ENCODE results near the gene SERPINA12. TPM values are rescaled to one million over a fixed set of nuclear protein-coding genes. Genes with fewer than 3 reads are reported as not detected.

Gene SERPINA12
- total RNA-seq, 1 donor from 2014 or later = not detected

DNA sequence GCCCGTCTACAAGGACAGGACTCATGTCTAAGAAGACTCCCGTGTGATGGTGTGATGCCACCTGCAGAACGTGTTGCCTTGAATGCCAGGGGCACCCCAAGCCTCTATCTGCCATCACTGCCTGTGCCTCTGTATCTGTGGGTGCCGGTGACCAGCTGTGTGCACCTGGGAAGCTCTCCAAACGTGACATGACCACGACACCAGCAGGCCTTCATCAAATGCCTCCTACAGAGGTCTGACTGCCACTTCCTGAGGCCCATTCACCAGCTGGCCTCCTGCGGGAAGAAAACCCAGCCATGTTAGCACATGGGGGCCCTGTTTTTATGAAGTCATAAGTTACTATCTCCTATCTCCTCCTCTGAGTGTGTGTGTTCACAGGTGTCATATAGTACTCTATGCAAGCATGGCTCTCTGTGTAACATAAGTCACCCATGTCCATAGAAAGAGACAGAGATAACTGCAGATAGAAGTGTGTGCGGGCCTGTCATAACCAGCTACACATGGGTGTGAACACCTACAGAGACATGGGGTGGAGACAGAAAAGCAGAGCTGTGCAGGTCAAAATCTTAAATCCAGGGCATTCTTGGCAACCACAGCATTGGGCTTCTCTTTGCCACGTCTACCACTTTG, 33.7 kb upstream of the SERPINA12 start:
- no peaks in the 10 kb centered on the region for H3K36me3 Mint-ChIP-seq (ENCODE audit: unreplicated experiment)
- H3K4me1 Mint-ChIP-seq (ENCODE audit: low read depth, unreplicated experiment) = no peaks in the 10 kb centered on the region
- no peak overlapping the region for H3K27ac Mint-ChIP-seq (ENCODE audit: unreplicated experiment)
- no peaks in the 10 kb centered on the region for H3K27me3 Mint-ChIP-seq (ENCODE audit: unreplicated experiment)
- DNase-seq = no peak
- no peak overlapping the region for H3K4me3 Mint-ChIP-seq (ENCODE audit: unreplicated experiment)
- no peaks in the 10 kb centered on the region for H3K9me3 Mint-ChIP-seq (ENCODE audit: unreplicated experiment)
- TF ChIP-seq, protein P1, sequence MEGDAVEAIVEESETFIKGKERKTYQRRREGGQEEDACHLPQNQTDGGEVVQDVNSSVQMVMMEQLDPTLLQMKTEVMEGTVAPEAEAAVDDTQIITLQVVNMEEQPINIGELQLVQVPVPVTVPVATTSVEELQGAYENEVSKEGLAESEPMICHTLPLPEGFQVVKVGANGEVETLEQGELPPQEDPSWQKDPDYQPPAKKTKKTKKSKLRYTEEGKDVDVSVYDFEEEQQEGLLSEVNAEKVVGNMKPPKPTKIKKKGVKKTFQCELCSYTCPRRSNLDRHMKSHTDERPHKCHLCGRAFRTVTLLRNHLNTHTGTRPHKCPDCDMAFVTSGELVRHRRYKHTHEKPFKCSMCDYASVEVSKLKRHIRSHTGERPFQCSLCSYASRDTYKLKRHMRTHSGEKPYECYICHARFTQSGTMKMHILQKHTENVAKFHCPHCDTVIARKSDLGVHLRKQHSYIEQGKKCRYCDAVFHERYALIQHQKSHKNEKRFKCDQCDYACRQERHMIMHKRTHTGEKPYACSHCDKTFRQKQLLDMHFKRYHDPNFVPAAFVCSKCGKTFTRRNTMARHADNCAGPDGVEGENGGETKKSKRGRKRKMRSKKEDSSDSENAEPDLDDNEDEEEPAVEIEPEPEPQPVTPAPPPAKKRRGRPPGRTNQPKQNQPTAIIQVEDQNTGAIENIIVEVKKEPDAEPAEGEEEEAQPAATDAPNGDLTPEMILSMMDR (IDR thresholded peaks at IDR 0.05; ENCODE audit: partially characterized antibody, unreplicated experiment) = no peak

DNA sequence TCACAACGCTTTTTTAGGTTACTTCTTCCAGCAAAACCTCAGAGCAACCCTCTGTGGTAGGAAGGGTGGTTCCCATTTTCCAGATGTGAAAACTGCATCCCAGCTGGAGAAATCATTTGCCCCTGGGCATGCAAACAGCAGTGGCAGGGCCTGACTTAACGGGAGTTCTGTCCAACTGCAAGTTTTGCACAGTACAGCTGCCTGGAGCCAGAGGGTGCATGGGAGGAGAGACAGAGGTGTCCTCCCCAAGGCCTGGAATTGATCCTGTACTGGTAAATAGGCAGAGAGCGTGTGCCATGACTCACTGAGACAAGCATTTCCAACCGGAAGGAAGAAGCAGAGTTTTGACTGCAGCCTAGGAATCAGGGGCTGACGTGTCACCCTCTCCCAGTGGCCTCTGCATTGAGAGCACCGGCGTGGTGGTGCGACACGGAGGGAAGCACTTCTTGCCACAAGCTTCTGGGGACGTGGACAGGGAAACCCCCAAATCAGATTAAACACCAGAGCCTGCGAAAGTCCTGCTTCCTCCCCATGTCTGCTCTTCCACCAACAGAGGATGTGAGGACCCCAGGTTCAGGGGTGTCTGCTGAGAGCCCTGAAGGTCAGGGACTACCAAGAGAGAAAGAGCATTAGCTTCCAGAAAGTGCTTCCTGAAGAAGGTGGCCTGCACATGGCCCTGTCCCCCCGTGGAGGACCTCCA, 33.0 kb upstream of the SERPINA12 start:
- Mint-ChIP-seq H3K4me1 (ENCODE audit: low read depth, unreplicated experiment) (no peaks in the 10 kb centered on the region), H3K9me3 (ENCODE audit: unreplicated experiment) (no peaks in the 10 kb centered on the region), H3K4me3 (ENCODE audit: unreplicated experiment) (no peak overlapping the region), H3K36me3 (ENCODE audit: unreplicated experiment) (no peaks in the 10 kb centered on the region), H3K27me3 (ENCODE audit: unreplicated experiment) (no peaks in the 10 kb centered on the region), H3K27ac (ENCODE audit: unreplicated experiment) (no peak overlapping the region)
- no peak for DNase-seq
- TF ChIP-seq, protein P1 (IDR thresholded peaks at IDR 0.05; ENCODE audit: partially characterized antibody, unreplicated experiment) = no peak

DNA sequence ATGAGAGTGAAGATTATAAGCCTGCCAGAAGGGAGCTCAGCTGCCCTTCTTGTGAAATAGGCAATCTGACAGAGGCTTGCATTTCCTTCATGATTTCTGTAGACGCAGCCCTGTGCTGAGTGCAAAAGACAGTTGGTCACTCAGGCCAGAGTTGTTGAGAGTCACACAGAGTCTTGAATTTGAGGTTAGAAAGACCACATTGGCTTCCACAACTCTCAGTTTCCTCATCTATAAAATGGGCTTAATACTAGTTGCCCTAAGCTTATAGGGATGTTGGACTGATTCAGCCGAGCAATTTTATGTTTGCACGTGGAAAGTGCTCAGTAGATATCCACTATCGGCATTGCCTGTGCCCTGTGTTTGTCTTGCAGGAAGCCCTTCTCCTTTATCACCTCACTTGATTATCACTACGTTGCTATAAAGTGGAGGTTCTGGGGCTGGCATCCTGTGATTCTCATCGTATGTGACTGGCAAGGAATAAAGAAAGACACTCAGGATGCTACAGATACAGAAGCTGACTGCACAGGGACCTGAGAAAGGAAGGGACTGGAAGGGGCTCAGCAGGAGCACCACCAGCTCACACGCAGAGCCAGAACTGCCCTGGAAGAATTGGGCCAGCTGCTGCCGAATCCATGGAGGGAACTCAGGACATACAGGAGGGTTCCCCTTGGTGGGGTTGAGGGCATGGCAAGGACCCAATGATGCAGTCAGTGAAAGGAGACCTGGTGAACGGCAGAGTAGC, 32.1 kb upstream of the SERPINA12 start:
- Mint-ChIP-seq H3K27ac (ENCODE audit: unreplicated experiment) (no peak overlapping the region), H3K9me3 (ENCODE audit: unreplicated experiment) (no peaks in the 10 kb centered on the region), H3K4me1 (ENCODE audit: low read depth, unreplicated experiment) (no peaks in the 10 kb centered on the region), H3K27me3 (ENCODE audit: unreplicated experiment) (no peaks in the 10 kb centered on the region), H3K36me3 (ENCODE audit: unreplicated experiment) (no peaks in the 10 kb centered on the region), H3K4me3 (ENCODE audit: unreplicated experiment) (no peak overlapping the region)
- no peak for DNase-seq
- TF ChIP-seq, protein P1 (IDR thresholded peaks at IDR 0.05; ENCODE audit: partially characterized antibody, unreplicated experiment) = no peak

DNA sequence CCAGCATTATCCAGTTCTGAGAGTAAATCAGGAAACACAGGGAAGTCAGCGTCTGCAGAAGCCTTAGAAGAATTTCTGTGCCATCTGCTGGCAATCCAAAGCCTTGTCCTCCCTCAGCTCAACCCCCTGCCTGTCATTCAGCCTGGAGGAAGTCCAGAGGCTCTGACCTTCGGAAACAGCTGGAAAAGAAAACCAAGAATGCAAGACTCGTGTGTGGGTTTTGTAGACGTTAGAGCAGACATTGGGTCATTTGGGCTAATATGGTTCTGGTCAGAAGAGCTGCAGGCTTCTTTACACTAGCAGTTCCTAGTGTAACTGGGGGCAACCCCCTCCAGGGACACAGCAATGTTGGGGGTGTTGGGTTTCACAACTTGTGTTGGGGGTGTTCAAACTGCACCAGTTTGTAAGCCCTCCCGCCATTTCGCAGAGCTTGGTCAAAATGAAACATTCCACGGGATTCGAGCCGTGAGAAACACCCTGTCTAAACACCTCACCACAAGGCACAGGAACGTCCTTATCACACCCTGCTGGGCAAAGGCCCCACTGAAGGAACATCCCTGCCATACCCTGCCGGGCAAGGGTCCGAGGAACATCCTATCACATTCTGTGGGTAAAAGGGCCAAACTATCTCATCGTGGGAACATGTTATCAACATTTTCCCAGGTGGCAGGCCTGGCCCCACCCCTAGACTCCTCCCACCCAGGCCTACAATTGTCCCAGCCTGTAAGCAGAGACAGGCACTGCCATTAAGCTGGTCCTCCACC, 30.9 kb upstream of the SERPINA12 start:
- H3K9me3 Mint-ChIP-seq (ENCODE audit: unreplicated experiment) = no peaks in the 10 kb centered on the region
- no peaks in the 10 kb centered on the region for H3K36me3 Mint-ChIP-seq (ENCODE audit: unreplicated experiment)
- no peaks in the 10 kb centered on the region for H3K27me3 Mint-ChIP-seq (ENCODE audit: unreplicated experiment)
- H3K27ac Mint-ChIP-seq (ENCODE audit: unreplicated experiment) = no peak overlapping the region
- no peak for DNase-seq
- TF ChIP-seq, protein P1 (IDR thresholded peaks at IDR 0.05; ENCODE audit: partially characterized antibody, unreplicated experiment) = no peak
- H3K4me3 Mint-ChIP-seq (ENCODE audit: unreplicated experiment) = no peak overlapping the region
- H3K4me1 Mint-ChIP-seq (ENCODE audit: low read depth, unreplicated experiment) = no peaks in the 10 kb centered on the region

All from glutamatergic neuron (in vitro differentiated cells).